ENCODE results near the gene ASB15.
A peak's percentile ranks its signal among the peaks of the same experiment; 100 is the strongest.

DNA sequence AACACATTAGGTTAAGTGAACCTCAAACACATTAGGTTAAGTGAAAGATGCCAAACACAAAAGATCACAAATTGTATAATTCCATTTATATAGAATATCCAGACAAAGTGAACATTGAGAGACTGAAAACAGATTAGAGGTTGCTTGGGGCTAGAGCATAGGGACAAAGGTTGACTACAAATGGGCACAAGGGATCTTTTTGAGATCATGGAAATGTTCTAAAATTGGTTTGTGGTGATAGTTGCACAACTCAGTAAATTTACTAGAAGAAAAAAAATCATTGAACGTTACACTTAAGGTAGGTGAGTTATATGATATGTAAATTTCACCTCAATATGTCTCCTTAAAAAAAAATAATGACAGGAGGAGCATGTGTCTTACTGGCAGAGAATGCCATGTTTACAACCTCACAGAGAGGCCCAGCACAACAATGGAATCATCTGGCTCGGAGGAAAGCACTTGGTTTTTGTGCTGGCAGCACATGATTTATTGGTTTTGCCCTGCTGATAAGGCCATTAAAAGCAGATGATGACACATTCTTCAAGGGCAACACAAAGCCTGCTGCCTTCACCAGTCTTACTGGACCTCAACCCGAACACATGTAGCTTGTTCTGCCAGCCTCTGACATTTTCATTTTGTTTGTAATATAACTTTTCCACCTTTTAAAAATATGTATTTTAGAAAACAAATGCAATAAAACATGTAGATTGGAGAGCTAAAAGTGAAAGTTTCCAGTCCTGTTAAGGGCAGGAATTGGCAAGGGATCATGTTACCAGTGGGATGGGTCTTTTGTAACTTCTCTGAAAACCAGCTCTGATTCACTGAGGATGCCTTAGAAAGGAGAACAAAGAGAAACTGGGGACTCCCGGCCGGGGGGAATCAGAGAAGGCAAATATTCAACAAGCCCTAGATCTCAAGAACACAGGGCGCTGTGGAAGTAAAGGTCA lies 42.1 kb downstream of the ASB15 start:
- TF ChIP-seq, protein P1, sequence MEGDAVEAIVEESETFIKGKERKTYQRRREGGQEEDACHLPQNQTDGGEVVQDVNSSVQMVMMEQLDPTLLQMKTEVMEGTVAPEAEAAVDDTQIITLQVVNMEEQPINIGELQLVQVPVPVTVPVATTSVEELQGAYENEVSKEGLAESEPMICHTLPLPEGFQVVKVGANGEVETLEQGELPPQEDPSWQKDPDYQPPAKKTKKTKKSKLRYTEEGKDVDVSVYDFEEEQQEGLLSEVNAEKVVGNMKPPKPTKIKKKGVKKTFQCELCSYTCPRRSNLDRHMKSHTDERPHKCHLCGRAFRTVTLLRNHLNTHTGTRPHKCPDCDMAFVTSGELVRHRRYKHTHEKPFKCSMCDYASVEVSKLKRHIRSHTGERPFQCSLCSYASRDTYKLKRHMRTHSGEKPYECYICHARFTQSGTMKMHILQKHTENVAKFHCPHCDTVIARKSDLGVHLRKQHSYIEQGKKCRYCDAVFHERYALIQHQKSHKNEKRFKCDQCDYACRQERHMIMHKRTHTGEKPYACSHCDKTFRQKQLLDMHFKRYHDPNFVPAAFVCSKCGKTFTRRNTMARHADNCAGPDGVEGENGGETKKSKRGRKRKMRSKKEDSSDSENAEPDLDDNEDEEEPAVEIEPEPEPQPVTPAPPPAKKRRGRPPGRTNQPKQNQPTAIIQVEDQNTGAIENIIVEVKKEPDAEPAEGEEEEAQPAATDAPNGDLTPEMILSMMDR (IDR thresholded peaks at IDR 0.05; ENCODE audit: extremely low read depth in 1 of 2, insufficient read depth in 1 of 2, low read depth in 1 of 2, low read length in 2 of 2), result no peak
- TF ChIP-seq FOS (IDR thresholded peaks at IDR 0.05; ENCODE audit: borderline replicate concordance, insufficient read depth, low read length), result peak; percentile 83
- no peak for TF ChIP-seq EZH2 (IDR thresholded peaks at IDR 0.05; ENCODE audit: borderline replicate concordance, low read depth, low read length, severe bottlenecking)
- TF ChIP-seq, protein P2, sequence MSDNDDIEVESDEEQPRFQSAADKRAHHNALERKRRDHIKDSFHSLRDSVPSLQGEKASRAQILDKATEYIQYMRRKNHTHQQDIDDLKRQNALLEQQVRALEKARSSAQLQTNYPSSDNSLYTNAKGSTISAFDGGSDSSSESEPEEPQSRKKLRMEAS (IDR thresholded peaks at IDR 0.05; ENCODE audit: insufficient read depth, insufficient read length), result no peak
- no peak for TF ChIP-seq POLR2A (IDR thresholded peaks at IDR 0.05; ENCODE audit: low read depth, low read length)

All from endothelial cell of umbilical vein (primary cell).